Upper lobe of left lung (tissue), 4 donors: ENCODE results near the gene GABPB1.

Source experiments
- CTCF ChIP-seq, 6 experiments: fragments of 450-650 bp in 4 of 6; fragments of 200-600 bp in 2 of 6; sonication (generic) in 2 of 6; IDR thresholded peaks; one replicate each; pipeline ENCODE4 v1.5.1; 2016 to 2019; ENCODE audit warnings: antibody characterized with exemption in 6 of 6
- EP300 ChIP-seq, 4 donors: sonication (generic); formaldehyde crosslinking; IDR thresholded peaks; one replicate each; pipeline ENCODE4 v1.5.1; 2017; ENCODE audit warnings: antibody characterized with exemption in 4 of 4, control low read depth in 2 of 4
- POLR2A ChIP-seq, 4 donors: fragments of 450-650 bp; IDR thresholded peaks; one replicate each; pipeline ENCODE4 v1.5.1; 2016 to 2017; ENCODE audit warnings: antibody characterized with exemption in 4 of 4, mild to moderate bottlenecking in 2 of 4
- POLR2AphosphoS5 ChIP-seq, 2 donors: sonication (generic); formaldehyde crosslinking; IDR thresholded peaks; one replicate each; pipeline ENCODE4 v1.5.1; 2017; ENCODE audit warnings: antibody characterized with exemption in 2 of 2

DNA sequence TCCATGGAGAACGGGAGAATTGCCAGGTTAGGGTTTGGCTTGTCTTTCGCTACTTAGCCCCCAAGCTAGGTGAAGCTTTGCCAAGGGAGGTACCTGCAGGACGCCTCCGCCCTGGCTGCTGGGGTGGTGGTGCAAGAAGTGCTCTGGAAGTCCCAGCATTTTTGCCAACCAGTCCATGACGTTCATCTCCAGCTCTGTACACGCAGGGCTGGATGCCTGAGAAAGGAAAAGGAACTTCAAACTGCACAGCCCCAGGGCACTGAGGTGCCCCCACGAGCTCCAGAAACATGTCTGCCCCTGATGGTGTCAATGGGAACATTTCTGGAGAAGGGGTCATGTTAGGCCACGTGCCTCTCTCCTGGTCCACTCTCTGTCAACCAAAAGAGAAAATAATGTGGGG lies 97.7 kb downstream of the GABPB1 start:
- no peak for TF ChIP-seq CTCF (IDR thresholded peaks at IDR 0.05)
- no peak for TF ChIP-seq EP300 (IDR thresholded peaks at IDR 0.05)
- no peak for TF ChIP-seq POLR2A (IDR thresholded peaks at IDR 0.05)
- no peak for TF ChIP-seq POLR2AphosphoS5 (IDR thresholded peaks at IDR 0.05)
